K562 (cell line): Measurements from ENCODE around the gene PET100. TPM values are rescaled to one million over a fixed set of nuclear protein-coding genes. Genes with fewer than 3 reads are reported as not detected.

Source experiments
- HDAC6 ChIP-seq: IDR thresholded peaks from 2 replicates; pipeline ENCODE4 v1.6.1; 2012; ENCODE audit warnings: low read depth, mild to moderate bottlenecking, control low read depth, inconsistent platforms, low read length, moderate library complexity
- ILF3 ChIP-seq: fragments of 450-650 bp; IDR thresholded peaks from 2 replicates; pipeline ENCODE4 v1.6.1; 2018; ENCODE audit warnings: antibody characterized with exemption, mild to moderate bottlenecking, moderate library complexity, borderline replicate concordance
- MEF2D ChIP-seq: conservative IDR thresholded peaks from 2 replicates; pipeline ENCODE4 v1.6.1; 2016; ENCODE audit warnings: low read depth, missing genetic modification characterization, missing compliant biosample characterization
- NFIC ChIP-seq: fragments of 450-650 bp; IDR thresholded peaks from 2 replicates; pipeline ENCODE4 v1.6.1; 2017; ENCODE audit warnings: mild to moderate bottlenecking, inconsistent platforms
- POLR2B ChIP-seq: fragments of 450-650 bp; IDR thresholded peaks from 2 replicates; pipeline ENCODE4 v1.6.1; 2018; ENCODE audit warnings: low read depth; ENCODE audit not compliant: partially characterized antibody
- RBBP5 ChIP-seq: fragments of 200-600 bp; sonication (generic); IDR thresholded peaks from 2 replicates; pipeline ENCODE4 v1.6.1; 2012; ENCODE audit warnings: borderline replicate concordance, mild to moderate bottlenecking, low read length, control low read depth, inconsistent platforms; ENCODE audit not compliant: insufficient read depth, poor library complexity, severe bottlenecking
- RBM25 ChIP-seq: fragments of 200-400 bp; formaldehyde crosslinking; IDR thresholded peaks from 2 replicates; pipeline ENCODE4 v1.6.1; 2018; ENCODE audit warnings: low read length, low read depth, moderate library complexity; ENCODE audit not compliant: severe bottlenecking
- TAL1 ChIP-seq: fragments of 450-650 bp; IDR thresholded peaks from 2 replicates; pipeline ENCODE4 v1.6.1; 2016; ENCODE audit warnings: mild to moderate bottlenecking
- YY1 ChIP-seq, 3 experiments: IDR thresholded peaks; 2 replicates each; pipeline ENCODE4 v1.6.1; 2011; ENCODE audit warnings: low read length in 2 of 3, mild to moderate bottlenecking in 2 of 3, moderate library complexity in 2 of 3, borderline replicate concordance in 1 of 3, control low read depth in 1 of 3, low read depth in 1 of 3; ENCODE audit not compliant: insufficient read depth in 3 of 3, insufficient replicate concordance in 2 of 3, control insufficient read depth in 1 of 3, insufficient read length in 1 of 3; ENCODE audit errors: extremely low read depth in 1 of 3
- ZBTB17 ChIP-seq: fragments of 450-650 bp; formaldehyde crosslinking; IDR thresholded peaks from 2 replicates; pipeline ENCODE4 v1.4.0; 2020; ENCODE audit warnings: mild to moderate bottlenecking
- ZNF551 ChIP-seq: fragments of 250-450 bp; sonication (Bioruptor Pico); IDR thresholded peaks from 2 replicates; pipeline ENCODE4 v1.5.0; 2021; ENCODE audit warnings: mild to moderate bottlenecking, moderate library complexity
- ZNF707 ChIP-seq: fragments of 250-450 bp; sonication (Bioruptor Pico); conservative IDR thresholded peaks from 2 replicates; pipeline ENCODE4 v1.8.0; 2022; ENCODE audit warnings: inconsistent platforms, mild to moderate bottlenecking, moderate library complexity
- polyA plus RNA-seq, 8 experiments: library from polyadenylated mRNA; depleted of rRNA in 4 of 8; stranded (reverse) in 5 of 8; unstranded in 3 of 8; fragments of >200 nt; fragmentation: Nextera tagmentation in 2 of 8; fragmentation: Illumina TruSeq in 1 of 8; extraction: Ambion mirVana in 2 of 8; extraction: Trizol in 1 of 8; gene quantifications; 2 replicates each; pipeline versions ENCODE4 v1.2.1 to v1.2.3, GENCODE V29; 2011 to 2014; ENCODE audit warnings: inconsistent platforms in 1 of 8, missing spikeins in 1 of 8
- total RNA-seq, 7 experiments: library from RNA; depleted of rRNA in 6 of 7; stranded (reverse); fragments of >200 nt in 6 of 7; fragmentation: Illumina TruSeq in 2 of 7; extraction: Trizol in 2 of 7; gene quantifications; 2 replicates each; pipeline versions ENCODE4 v1.2.1 to v1.2.3, GENCODE V29; 2011 to 2021; ENCODE audit warnings: low replicate concordance in 1 of 7
- TF ChIP-seq, protein P1 (sequence below): sonication (generic); formaldehyde crosslinking; IDR thresholded peaks from 2 replicates; pipeline ENCODE4 v1.8.1; 2023; ENCODE audit warnings: mild to moderate bottlenecking, missing genetic modification reagents
- TF ChIP-seq, protein P2 (sequence below): sonication (generic); IDR thresholded peaks from 2 replicates; pipeline ENCODE4 v1.6.1; 2016
- TF ChIP-seq, protein P3 (sequence below): sonication (generic); formaldehyde crosslinking; IDR thresholded peaks from 2 replicates; pipeline ENCODE4 v1.8.1; 2023; ENCODE audit warnings: mild to moderate bottlenecking, missing genetic modification reagents, moderate library complexity
- TF ChIP-seq, protein P4 (sequence below): fragments of 200-400 bp; formaldehyde crosslinking; IDR thresholded peaks from 2 replicates; pipeline ENCODE4 v1.6.1; 2017; ENCODE audit warnings: mild to moderate bottlenecking, low read depth, low read length, moderate library complexity

Gene PET100
- total and polyA plus RNA-seq, 9 of the 15 experiments (the other 6 are each of a cell fraction or from before 2014, with no cell fraction given) = 62.3 to 351 (median 98.3) TPM

DNA sequence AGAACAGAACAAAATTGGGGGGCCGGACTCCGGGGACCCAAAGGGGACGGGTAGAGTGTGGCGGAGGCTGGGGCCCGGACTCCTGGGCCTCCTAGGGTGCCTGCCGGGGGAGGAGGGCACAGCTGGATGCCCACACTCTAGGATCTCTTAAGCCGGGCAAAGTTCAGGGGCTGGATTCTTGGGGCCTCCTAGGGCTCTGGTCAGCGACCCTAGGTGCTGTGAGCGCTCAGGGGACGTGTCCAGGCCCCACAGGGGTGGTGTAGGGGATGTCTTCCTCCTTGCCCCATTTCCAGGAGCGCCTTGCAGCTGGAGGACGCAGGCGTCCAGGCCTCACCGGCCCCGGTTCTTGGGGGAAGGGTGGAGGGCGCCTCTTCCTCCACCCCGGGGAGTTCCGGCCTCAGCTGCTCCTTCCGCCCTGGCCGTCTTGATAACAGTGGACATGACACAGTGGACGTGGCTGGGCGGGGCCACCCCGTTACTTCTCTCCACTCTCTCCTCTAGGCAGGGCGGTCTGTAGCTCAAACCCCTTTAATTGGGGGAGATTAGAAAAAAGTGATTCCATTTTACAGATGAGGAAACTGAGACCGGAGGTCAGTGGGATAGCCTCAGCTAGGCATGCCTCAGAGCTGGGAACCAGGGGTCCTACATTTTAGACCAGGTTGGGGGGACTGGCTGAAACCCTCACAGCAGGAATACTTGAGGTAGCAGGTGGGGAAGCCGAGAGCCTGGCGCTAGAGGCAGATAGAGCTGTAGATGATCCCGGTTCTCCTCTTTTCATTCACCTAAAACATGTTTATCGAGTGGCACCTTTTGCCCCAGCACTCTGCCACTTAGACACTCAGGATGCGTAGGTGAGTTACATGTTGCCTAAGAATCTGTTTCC lies 8.0 kb downstream of the PET100 start (continued):
- TF ChIP-seq HDAC6 = no peak
- peak in 1 of 3 experiments; percentile 51 for TF ChIP-seq YY1 (IDR thresholded peaks at IDR 0.05; ENCODE audit: borderline replicate concordance in 1 of 3, control insufficient read depth in 1 of 3, extremely low read depth in 1 of 3, insufficient read depth in 3 of 3, insufficient read length in 1 of 3, insufficient replicate concordance in 2 of 3, low read depth in 1 of 3, low read length in 2 of 3)
- TF ChIP-seq, protein P1, sequence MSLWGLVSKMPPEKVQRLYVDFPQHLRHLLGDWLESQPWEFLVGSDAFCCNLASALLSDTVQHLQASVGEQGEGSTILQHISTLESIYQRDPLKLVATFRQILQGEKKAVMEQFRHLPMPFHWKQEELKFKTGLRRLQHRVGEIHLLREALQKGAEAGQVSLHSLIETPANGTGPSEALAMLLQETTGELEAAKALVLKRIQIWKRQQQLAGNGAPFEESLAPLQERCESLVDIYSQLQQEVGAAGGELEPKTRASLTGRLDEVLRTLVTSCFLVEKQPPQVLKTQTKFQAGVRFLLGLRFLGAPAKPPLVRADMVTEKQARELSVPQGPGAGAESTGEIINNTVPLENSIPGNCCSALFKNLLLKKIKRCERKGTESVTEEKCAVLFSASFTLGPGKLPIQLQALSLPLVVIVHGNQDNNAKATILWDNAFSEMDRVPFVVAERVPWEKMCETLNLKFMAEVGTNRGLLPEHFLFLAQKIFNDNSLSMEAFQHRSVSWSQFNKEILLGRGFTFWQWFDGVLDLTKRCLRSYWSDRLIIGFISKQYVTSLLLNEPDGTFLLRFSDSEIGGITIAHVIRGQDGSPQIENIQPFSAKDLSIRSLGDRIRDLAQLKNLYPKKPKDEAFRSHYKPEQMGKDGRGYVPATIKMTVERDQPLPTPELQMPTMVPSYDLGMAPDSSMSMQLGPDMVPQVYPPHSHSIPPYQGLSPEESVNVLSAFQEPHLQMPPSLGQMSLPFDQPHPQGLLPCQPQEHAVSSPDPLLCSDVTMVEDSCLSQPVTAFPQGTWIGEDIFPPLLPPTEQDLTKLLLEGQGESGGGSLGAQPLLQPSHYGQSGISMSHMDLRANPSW = no peak
- TF ChIP-seq, protein P2, sequence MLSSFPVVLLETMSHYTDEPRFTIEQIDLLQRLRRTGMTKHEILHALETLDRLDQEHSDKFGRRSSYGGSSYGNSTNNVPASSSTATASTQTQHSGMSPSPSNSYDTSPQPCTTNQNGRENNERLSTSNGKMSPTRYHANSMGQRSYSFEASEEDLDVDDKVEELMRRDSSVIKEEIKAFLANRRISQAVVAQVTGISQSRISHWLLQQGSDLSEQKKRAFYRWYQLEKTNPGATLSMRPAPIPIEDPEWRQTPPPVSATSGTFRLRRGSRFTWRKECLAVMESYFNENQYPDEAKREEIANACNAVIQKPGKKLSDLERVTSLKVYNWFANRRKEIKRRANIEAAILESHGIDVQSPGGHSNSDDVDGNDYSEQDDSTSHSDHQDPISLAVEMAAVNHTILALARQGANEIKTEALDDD = no peak
- no peak for TF ChIP-seq MEF2D (tag)
- peak; percentile 29 for TF ChIP-seq RBBP5
- no peak for TF ChIP-seq ZBTB17
- TF ChIP-seq ILF3 = no peak
- TF ChIP-seq NFIC = peak; percentile 6
- TF ChIP-seq, protein P3, sequence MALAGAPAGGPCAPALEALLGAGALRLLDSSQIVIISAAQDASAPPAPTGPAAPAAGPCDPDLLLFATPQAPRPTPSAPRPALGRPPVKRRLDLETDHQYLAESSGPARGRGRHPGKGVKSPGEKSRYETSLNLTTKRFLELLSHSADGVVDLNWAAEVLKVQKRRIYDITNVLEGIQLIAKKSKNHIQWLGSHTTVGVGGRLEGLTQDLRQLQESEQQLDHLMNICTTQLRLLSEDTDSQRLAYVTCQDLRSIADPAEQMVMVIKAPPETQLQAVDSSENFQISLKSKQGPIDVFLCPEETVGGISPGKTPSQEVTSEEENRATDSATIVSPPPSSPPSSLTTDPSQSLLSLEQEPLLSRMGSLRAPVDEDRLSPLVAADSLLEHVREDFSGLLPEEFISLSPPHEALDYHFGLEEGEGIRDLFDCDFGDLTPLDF (CRISPR knock-in tag) = no peak
- no peak for TF ChIP-seq POLR2B
- TF ChIP-seq, protein P4, sequence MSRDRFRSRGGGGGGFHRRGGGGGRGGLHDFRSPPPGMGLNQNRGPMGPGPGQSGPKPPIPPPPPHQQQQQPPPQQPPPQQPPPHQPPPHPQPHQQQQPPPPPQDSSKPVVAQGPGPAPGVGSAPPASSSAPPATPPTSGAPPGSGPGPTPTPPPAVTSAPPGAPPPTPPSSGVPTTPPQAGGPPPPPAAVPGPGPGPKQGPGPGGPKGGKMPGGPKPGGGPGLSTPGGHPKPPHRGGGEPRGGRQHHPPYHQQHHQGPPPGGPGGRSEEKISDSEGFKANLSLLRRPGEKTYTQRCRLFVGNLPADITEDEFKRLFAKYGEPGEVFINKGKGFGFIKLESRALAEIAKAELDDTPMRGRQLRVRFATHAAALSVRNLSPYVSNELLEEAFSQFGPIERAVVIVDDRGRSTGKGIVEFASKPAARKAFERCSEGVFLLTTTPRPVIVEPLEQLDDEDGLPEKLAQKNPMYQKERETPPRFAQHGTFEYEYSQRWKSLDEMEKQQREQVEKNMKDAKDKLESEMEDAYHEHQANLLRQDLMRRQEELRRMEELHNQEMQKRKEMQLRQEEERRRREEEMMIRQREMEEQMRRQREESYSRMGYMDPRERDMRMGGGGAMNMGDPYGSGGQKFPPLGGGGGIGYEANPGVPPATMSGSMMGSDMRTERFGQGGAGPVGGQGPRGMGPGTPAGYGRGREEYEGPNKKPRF = no peak
- TF ChIP-seq RBM25 = peak; percentile 89
- TF ChIP-seq ZNF707 = no peak
- no peak for TF ChIP-seq ZNF551
- TF ChIP-seq TAL1 = no peak; the same call in 1 of the 2 replicates
